NCI-H128 (cell line): ENCODE measurements around the gene ATP5PB.

Experiments used
- DNase-seq: peaks from one replicate; lab custom pipeline; 2025; ENCODE audit not compliant: unreplicated experiment; lab: John Stamatoyannopoulos, UW

The ATP5PB gene

DNA sequence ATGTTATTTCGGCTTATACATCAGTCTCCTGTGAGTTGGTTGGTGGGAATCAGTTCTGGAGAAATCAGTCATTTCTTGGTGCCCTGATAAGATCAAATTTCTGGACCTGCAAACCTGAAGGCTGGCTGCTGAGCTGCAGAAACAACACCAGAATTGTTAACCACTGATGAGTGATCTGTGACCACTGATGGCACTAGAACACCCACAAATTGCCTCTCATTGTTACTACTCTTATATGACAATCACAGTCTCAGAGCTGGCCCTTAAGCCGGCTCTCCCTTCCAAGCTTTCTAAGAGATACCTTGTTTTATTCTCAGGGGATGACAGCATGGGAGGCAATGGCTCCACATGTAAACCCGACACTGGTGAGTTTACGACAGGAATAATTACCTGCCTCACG, 26.4 kb downstream of the ATP5PB start:
- no peak for DNase-seq

GRCh38 chr1:111476214-111476613, 26.9 kb downstream of the ATP5PB start:
- DNase-seq, result no peak

- no peak for DNase-seq
Measured at GRCh38 chr1:111476761-111477309, 27.6 kb downstream of the ATP5PB start.

DNA sequence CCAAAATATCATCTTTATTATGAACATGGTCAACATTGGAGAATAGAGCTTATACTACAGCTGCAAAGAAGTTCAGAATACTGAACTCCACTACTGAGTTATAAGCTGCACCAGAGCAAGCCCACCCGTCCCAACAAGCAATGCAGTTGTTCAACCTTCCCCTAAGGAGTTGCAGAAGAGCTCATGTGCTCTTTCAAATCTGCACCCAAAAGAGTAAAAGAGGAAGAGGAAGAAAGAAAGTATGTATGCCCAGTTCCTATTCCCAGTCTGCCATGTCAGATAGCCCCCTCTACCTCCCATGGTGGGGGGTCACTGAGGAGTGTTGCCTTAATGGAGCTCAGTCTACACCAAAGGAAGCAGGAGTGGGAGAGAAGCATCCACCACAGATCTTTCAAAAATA, 31.4 kb downstream of the ATP5PB start:
- DNase-seq, result no peak

DNA sequence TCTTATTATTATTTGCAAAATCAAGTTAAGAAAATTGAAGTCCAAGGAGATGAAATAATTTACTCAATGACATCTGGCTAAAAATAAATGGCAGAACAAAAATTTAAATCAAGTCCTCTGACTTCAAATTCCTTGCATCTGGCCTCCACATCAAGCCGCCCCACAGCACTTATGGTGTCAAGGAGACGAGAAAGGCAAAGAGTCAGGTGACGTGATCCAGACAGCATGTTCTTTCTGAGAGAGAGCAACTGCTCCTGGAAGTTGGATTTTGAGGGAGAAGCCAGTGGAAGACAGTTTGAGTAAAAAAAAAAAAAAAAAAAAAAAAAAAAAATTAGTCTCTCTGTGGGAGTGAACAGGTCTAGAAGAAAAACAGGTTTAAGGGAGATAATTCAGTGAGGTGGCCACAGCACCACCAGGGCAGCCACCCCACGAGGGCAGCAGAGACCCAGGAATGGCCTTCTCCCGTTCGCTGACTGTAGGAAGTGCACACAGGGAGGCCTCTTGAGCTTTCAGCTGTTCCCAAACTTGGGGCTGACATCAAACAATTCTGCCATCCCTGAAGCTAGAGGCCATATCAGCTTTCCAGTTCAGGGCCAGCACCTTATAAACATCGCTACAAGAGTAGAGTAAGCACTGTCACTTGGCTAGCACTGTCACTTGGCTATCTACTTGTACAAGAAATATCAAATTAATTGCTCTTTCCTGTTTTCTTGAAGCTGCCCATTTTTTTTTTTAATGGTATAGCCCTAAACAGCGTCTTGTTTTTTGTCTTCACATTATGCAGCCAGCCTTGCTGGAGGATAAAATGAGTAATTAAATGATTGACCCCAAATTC, 32.3 kb downstream of the ATP5PB start:
- peak; percentile 18 for DNase-seq

GRCh38 chr1:111483166-111483565, 33.9 kb downstream of the ATP5PB start:
- no peak for DNase-seq

GRCh38 chr1:111483876-111484275, 34.6 kb downstream of the ATP5PB start:
- no peak for DNase-seq

- no peak for DNase-seq
Measured at GRCh38 chr1:111484391-111485026, 35.2 kb downstream of the ATP5PB start.

- DNase-seq, result no peak
Measured at GRCh38 chr1:111486431-111486830, 37.2 kb downstream of the ATP5PB start.

- DNase-seq, result no peak
Measured at GRCh38 chr1:111487133-111487532, 37.9 kb downstream of the ATP5PB start.

DNA sequence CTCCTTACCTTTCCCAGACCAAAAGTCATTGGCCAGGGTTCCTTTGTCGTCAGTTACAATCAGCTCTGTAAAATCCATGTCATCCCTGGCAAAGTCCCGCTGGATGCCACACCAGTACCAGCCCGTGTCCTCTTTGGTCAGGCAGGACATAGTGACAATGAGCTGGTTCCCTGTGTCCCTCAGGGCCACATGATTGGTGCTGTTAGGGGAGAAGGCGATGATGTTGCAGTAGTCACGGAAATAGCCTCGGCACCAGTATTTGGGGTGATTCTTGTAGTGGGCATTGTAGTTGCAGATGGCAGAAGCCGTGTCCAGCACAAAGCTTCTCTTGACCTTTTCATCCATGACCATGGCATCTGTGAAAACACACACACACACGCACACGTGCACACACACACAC, 39.4 kb downstream of the ATP5PB start:
- no peak for DNase-seq

- DNase-seq, result no peak
Measured at GRCh38 chr1:111489604-111490003, 40.3 kb downstream of the ATP5PB start.

- DNase-seq, result no peak
Measured at GRCh38 chr1:111490220-111490619, 41.0 kb downstream of the ATP5PB start.

DNA sequence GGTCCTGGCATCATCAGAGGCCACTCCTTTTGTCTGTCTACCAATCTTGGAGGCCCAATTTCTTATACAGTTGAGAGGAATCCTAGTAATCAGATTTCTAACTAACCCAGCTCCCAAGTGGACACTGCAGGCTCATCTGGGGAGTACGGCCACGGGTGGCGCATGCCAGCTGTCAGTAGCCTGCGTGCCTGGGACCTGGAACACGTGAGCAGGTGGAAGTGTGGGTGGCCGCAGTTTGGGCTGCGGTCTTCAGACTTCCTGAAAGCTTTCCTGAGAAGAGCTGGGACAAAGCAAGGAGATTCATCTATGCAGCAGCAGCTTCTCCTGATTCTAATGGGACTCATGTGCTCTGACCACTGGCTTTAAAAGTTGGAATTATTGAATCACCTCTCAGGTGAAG, 41.8 kb downstream of the ATP5PB start:
- DNase-seq, result no peak

GRCh38 chr1:111496398-111496797, 47.1 kb downstream of the ATP5PB start:
- no peak for DNase-seq

DNA sequence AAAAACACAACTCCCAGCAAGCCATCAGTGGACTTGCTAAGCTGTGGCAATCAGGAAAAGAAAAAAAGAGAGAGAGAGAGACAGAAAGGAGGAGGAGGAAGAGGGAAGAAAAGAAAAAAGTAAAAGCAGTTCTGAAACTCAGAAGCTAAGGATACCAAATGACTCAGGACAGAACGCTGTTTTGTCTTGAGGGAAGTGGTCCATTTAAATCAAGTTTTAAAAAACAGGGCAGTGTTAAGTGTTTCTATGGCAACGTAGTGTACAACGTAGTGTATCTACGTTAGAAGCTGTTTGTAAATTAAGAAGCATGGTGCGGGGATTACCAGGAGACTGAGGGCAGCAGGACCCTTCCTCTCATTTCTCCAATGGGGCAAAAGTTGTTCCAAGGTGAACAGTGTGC, 48.3 kb downstream of the ATP5PB start:
- DNase-seq, result no peak

- no peak for DNase-seq
Measured at GRCh38 chr1:111499026-111499785, 49.9 kb downstream of the ATP5PB start.

- no peak for DNase-seq
Measured at GRCh38 chr1:111501645-111502044, 52.4 kb downstream of the ATP5PB start.

- DNase-seq, result no peak
Measured at GRCh38 chr1:111503585-111504060, 54.4 kb downstream of the ATP5PB start, which contains the start of the genes ADORA3 and TMIGD3. Gene ADORA3 (minus strand): TSS chr1:111503633. CDS start chr1:111503354, 279 bp downstream. Gene TMIGD3 (minus strand): TSS chr1:111503633. CDS start chr1:111503354, 279 bp downstream.

DNA sequence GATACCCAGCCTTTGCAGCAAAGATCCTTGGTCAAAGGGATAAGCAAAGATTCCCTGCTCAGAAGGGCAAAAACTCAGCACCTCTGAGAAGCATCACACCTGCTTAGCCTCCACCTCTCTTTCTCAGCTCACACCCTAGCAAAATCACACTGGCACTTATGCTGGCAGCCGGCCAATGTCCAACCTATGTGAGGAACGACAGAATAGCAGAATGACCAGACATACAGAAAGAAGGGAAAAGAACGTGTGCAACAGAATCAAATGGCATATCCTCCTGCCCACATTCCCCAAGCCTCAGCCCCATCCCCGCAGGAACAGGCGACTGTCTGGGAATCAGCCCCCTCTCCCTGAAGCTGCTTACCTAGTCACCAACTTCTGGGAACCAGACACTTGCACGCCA, 54.8 kb downstream of the ATP5PB start:
- no peak for DNase-seq

DNA sequence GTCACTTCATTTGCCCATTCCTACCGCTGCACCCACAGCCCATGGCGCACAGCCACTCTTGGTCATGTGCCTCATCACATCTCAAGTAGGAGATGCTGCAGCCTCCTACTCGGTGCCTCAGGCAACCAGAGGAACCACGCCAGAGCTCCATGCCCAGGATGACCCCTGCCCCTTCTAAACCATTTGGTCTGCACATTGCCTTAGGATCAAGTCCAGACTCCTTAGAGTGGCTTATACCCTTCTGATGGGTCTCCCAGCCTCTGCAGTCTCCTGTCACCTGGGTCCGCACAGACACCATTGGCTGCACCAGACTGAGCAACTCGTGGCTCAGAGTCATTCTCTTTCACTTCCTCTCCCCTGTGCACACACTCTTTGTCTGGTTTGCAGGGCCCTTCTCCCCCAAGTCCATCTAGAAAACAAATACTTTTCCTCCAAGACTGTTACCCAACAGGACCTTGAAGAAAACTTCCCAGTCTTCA, 56.4 kb downstream of the ATP5PB start:
- DNase-seq, result no peak
